Karpas-422 (cell line): ENCODE data around the gene CCBE1. TPM values are rescaled to one million over a fixed set of nuclear protein-coding genes. Genes with fewer than 3 reads are reported as not detected.

Experiments
- DNase-seq: peaks from one replicate; pipeline ENCODE4 v3.0.0-alpha.2; 2015
- H2AFZ ChIP-seq: fragments of 200-600 bp; sonication (generic); 2 replicates; pipeline ENCODE4 v1.6.1; 2014; ENCODE audit warnings: antibody characterized with exemption, low read length, mixed read lengths
- H3K27ac ChIP-seq: fragments of 200-600 bp; sonication (generic); 2 replicates; pipeline ENCODE4 v1.5.1; 2014; ENCODE audit warnings: mild to moderate bottlenecking, low read length, moderate library complexity
- H3K27me3 ChIP-seq: fragments of 200-600 bp; sonication (generic); 2 replicates; pipeline ENCODE4 v1.6.1; 2014; ENCODE audit warnings: low read length, mixed read lengths
- H3K36me3 ChIP-seq: fragments of 200-600 bp; sonication (generic); 2 replicates; pipeline ENCODE4 v1.6.1; 2014; ENCODE audit warnings: low read length, mixed read lengths; ENCODE audit not compliant: insufficient read depth
- H3K4me1 ChIP-seq: fragments of 200-600 bp; sonication (generic); 2 replicates; pipeline ENCODE4 v1.6.1; 2014; ENCODE audit warnings: mild to moderate bottlenecking, low read length, mixed read lengths
- H3K4me2 ChIP-seq: fragments of 200-600 bp; sonication (generic); 2 replicates; pipeline ENCODE4 v1.6.1; 2014; ENCODE audit warnings: low read length, low read depth, mild to moderate bottlenecking; ENCODE audit not compliant: poor library complexity, severe bottlenecking
- H3K4me3 ChIP-seq: fragments of 200-600 bp; sonication (generic); 2 replicates; pipeline ENCODE4 v1.5.1; 2014; ENCODE audit warnings: mild to moderate bottlenecking, antibody characterized with exemption, low read length, mixed read lengths
- H3K79me2 ChIP-seq: fragments of 200-600 bp; sonication (generic); 2 replicates; pipeline ENCODE4 v1.6.1; 2014; ENCODE audit warnings: mild to moderate bottlenecking, low read length, mixed read lengths
- H3K9ac ChIP-seq: fragments of 200-600 bp; sonication (generic); 2 replicates; pipeline ENCODE4 v1.6.0; 2014; ENCODE audit warnings: low read length
- H3K9me2 ChIP-seq: fragments of 200-600 bp; sonication (generic), shearing (Covaris generic); replicated peaks from 2 replicates; pipeline ENCODE4 v1.6.0; 2014; ENCODE audit warnings: mild to moderate bottlenecking, low read length, moderate library complexity; ENCODE audit not compliant: insufficient read depth
- H3K9me3 ChIP-seq: fragments of 300-700, 200-600 bp; sonication (generic); 2 replicates; pipeline ENCODE4 v1.6.1; 2014; ENCODE audit warnings: low read length, mixed read lengths
- H4K20me1 ChIP-seq: fragments of 200-600 bp; sonication (generic); 2 replicates; pipeline ENCODE4 v1.6.1; 2014; ENCODE audit warnings: mild to moderate bottlenecking, antibody characterized with exemption, low read length, low read depth; ENCODE audit not compliant: insufficient read depth
- total RNA-seq: library from RNA; depleted of rRNA; stranded (reverse); fragments of >200 nt; shearing (Covaris generic); gene quantifications from 2 replicates; pipeline ENCODE4 v1.2.3, GENCODE V29; 2014; ENCODE audit warnings: low replicate concordance

CCBE1 gene
- total RNA-seq, 1 experiment from 2014 or later, result not detected

- H3K27ac ChIP-seq, result no peak overlapping the region
- H3K9me3 ChIP-seq, result no peaks in the 10 kb centered on the region
- H3K4me1 ChIP-seq, result no peaks in the 10 kb centered on the region
- H3K4me2 ChIP-seq, result no peak overlapping the region
- H4K20me1 ChIP-seq, result no peaks in the 10 kb centered on the region
- no peaks in the 10 kb centered on the region for H3K36me3 ChIP-seq
- no peak overlapping the region for H2AFZ ChIP-seq
- DNase-seq, result no peak
- H3K27me3 ChIP-seq, result no peaks in the 10 kb centered on the region
- H3K9me2 ChIP-seq, result no peaks in the 10 kb centered on the region
- no peak overlapping the region for H3K4me3 ChIP-seq
- H3K9ac ChIP-seq, result no peak overlapping the region
- H3K79me2 ChIP-seq, result no peaks in the 10 kb centered on the region
Observed at GRCh38 chr18:59553273-59553870, 143.9 kb downstream of the CCBE1 start.

DNA sequence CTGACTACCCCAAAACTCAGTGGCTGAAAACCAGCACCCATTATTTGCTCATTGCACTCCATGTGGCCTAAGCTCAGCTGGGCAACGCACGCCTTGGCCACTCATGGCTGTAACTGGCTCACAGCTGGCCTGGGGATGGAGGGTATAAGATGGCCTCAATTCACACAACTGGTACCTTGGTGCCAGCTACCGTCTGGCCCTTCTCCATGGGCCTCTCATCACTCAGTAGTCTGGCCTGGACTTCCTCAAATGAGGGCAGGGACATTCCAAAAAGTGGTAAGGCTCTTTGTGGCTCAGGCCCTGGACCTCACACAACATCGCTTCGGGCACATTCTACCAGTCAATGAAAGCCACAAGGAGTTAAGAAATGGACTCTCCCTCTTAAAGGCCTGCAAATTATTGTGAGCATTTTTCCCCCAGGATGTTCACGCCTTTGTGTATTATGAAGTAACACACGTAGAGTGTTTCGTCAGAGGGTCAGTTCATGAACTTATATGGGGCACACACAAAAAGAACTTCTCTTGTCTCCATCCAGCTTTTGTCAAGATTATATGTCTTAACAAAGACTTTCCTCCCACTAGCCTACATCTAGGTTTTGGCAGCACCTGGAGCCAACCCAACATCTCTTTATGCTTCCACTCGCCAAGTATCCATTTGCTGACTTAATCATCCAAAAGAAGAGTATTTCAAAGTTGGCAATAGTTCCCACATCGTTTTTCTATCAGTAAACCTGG is 145.2 kb downstream of the CCBE1 start:
- H4K20me1 ChIP-seq, result no peaks in the 10 kb centered on the region
- no peak overlapping the region for H3K27ac ChIP-seq
- no peaks in the 10 kb centered on the region for H3K36me3 ChIP-seq
- H3K27me3 ChIP-seq, result no peaks in the 10 kb centered on the region
- DNase-seq, result no peak
- no peak overlapping the region for H3K9ac ChIP-seq
- no peak overlapping the region for H2AFZ ChIP-seq
- no peak overlapping the region for H3K4me2 ChIP-seq
- no peaks in the 10 kb centered on the region for H3K9me2 ChIP-seq
- H3K4me3 ChIP-seq, result no peak overlapping the region
- no peaks in the 10 kb centered on the region for H3K4me1 ChIP-seq
- H3K9me3 ChIP-seq, result no peaks in the 10 kb centered on the region
- no peaks in the 10 kb centered on the region for H3K79me2 ChIP-seq

- Histone ChIP-seq H3K9me2 (no peaks in the 10 kb centered on the region), H3K4me3 (no peak overlapping the region), H3K9ac (no peak overlapping the region), H3K4me2 (no peak overlapping the region), H3K36me3 (no peaks in the 10 kb centered on the region), H2AFZ (no peak overlapping the region), H3K9me3 (no peaks in the 10 kb centered on the region), H4K20me1 (no peaks in the 10 kb centered on the region), H3K4me1 (no peaks in the 10 kb centered on the region), H3K27ac (no peak overlapping the region), H3K79me2 (no peaks in the 10 kb centered on the region), H3K27me3 (0 out of 2 replicates have a peak, but pooled peaks cover 3% of the 10 kb centered on the region)
- no peak for DNase-seq
Observed at GRCh38 chr18:59550174-59550516, 147.1 kb downstream of the CCBE1 start.

DNA sequence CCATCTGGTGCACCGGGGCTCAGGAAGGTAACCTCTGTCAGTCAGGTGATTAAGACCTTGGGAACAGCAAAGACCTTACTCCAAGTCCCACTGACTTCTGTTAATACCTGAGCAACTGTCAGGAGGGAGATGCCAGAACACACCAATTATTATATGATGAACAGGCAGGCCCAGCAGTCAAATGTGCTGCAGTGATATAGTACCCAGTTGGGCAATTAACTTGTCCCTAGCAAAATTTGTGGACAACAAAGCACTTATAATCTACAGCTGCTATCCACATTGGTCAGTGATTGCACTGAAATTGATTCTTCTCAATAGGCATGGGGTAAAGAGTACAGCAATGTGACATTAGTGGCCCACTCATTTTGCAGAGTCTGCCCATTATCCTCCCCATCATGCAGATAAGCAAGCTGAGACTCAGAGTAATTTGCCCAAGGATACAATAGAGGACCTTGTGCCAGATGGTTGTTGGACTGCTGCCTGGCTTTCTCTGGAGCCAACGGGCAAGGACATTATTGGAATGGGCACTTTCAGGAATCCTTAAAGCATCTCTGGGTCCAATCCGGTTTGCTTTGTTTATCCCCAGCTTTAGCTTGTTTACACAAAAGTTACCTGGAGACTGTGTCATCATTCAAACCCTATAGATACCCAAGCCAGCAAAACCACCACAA is 147.6 kb downstream of the CCBE1 start:
- H3K27ac ChIP-seq, result no peak overlapping the region
- H3K79me2 ChIP-seq, result no peaks in the 10 kb centered on the region
- H3K9me3 ChIP-seq, result no peaks in the 10 kb centered on the region
- no peaks in the 10 kb centered on the region for H3K9me2 ChIP-seq
- no peak overlapping the region for H3K4me2 ChIP-seq
- no peak overlapping the region for H3K9ac ChIP-seq
- no peak overlapping the region for H2AFZ ChIP-seq
- no peaks in the 10 kb centered on the region for H4K20me1 ChIP-seq
- 0 out of 2 replicates have a peak, but pooled peaks cover 3% of the 10 kb centered on the region for H3K27me3 ChIP-seq
- no peak for DNase-seq
- H3K36me3 ChIP-seq, result no peaks in the 10 kb centered on the region
- H3K4me1 ChIP-seq, result no peaks in the 10 kb centered on the region
- H3K4me3 ChIP-seq, result no peak overlapping the region

DNA sequence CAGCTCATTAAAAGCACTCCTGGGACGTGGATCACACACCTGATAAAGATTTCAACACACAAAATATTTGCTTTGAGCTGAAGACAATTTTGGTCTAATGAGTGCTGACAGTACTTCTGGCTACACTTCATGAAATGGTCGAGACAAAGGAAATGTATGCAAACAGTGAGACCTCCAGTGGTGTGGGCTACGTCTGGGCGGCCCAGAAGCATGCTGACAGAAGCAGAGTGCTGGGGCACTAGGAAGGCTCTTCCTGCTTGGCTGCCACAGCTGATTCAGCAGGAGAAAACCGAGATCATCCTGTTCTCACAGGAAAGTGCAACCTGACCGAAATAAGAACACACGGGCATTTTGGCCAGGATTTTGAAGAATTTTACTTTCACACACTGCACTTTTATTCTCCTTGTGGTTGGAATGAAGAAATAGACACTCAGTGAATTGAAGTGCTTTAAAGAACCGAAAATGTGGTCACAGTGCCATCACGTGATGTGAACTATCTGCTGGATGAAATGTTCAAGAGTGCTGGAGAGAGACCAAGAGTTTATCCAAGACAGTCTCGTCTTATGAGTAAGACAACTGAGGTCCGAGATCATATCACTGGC is 149.5 kb downstream of the CCBE1 start:
- Histone ChIP-seq H3K4me3 (no peak overlapping the region), H3K9me3 (no peaks in the 10 kb centered on the region), H3K4me1 (no peaks in the 10 kb centered on the region), H3K27ac (no peak overlapping the region), H3K27me3 (0 out of 2 replicates have a peak, but pooled peaks cover 3% of the 10 kb centered on the region), H3K4me2 (no peak overlapping the region), H3K36me3 (no peaks in the 10 kb centered on the region), H2AFZ (no peak overlapping the region), H4K20me1 (no peaks in the 10 kb centered on the region), H3K9me2 (no peaks in the 10 kb centered on the region), H3K9ac (no peak overlapping the region), H3K79me2 (no peaks in the 10 kb centered on the region)
- no peak for DNase-seq

DNA sequence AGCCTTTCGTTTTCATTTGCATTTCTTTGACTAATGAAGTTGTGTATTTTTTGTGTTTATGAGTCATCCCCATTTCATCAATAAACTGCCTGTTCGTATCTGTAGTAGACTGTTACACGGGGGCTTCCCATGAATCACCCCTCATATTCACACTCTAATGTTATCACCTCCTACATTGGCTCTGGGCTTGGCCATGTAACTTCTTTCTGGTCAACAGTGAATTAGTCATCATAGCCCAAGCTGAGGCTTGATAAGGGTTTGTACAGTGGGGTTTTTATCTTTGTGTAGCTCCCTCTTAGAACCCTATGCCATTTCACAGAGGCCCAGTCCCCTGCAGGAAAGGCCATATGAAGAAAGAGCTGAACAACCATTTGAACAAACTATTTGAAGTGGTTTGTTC is 151.0 kb downstream of the CCBE1 start:
- H3K4me1 ChIP-seq, result no peaks in the 10 kb centered on the region
- H4K20me1 ChIP-seq, result no peaks in the 10 kb centered on the region
- no peak overlapping the region for H3K9ac ChIP-seq
- no peaks in the 10 kb centered on the region for H3K36me3 ChIP-seq
- no peak overlapping the region for H3K4me2 ChIP-seq
- no peaks in the 10 kb centered on the region for H3K79me2 ChIP-seq
- H3K4me3 ChIP-seq, result no peak overlapping the region
- DNase-seq, result no peak
- H3K27me3 ChIP-seq, result 0 out of 2 replicates have a peak, but pooled peaks cover 3% of the 10 kb centered on the region
- no peaks in the 10 kb centered on the region for H3K9me2 ChIP-seq
- no peak overlapping the region for H2AFZ ChIP-seq
- H3K27ac ChIP-seq, result no peak overlapping the region
- no peaks in the 10 kb centered on the region for H3K9me3 ChIP-seq

DNA sequence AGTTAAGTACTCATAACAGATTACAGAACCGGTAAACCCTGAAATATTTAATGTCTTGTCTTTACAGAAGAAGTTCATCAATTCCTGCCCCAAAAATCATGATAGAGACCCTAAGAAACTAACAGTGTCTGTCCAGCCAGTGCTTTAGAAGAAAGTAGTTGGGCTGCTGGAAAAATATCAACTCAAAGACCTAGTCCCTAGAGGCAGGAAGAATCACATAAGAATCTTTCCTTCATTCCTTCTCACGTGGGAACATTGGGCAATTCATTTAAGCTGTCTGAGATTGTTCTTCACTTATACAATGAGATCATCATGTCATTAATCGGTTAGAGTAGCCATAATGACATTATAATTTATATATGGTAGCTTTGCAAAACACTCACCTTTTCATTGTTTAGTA is 156.4 kb downstream of the CCBE1 start:
- H3K9me3 ChIP-seq, result no peaks in the 10 kb centered on the region
- no peaks in the 10 kb centered on the region for H4K20me1 ChIP-seq
- no peak overlapping the region for H3K4me2 ChIP-seq
- no peaks in the 10 kb centered on the region for H3K36me3 ChIP-seq
- H2AFZ ChIP-seq, result no peak overlapping the region
- H3K79me2 ChIP-seq, result no peaks in the 10 kb centered on the region
- H3K4me3 ChIP-seq, result no peak overlapping the region
- H3K27ac ChIP-seq, result no peak overlapping the region
- no peaks in the 10 kb centered on the region for H3K9me2 ChIP-seq
- no peak overlapping the region for H3K9ac ChIP-seq
- DNase-seq, result no peak
- no peaks in the 10 kb centered on the region for H3K4me1 ChIP-seq
- H3K27me3 ChIP-seq, result no peaks in the 10 kb centered on the region

DNA sequence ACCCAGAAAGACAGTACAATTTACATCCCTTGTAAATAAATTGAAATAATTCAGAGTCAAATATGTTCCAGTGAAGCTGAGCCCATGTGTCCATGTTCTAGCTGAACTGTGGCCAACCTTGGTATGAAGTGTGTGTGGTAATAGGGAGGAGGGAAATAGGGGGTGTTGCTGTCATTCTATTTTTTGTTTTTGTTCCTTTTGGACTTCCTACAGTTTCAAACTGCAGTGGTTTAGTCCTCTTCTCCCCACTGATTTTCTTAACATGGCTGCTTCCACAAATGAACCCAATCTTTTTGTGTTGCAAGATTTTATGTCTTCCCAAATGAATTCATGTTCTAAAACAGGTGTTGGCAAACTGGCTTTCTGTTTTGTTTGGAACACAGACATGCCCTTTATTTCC is 156.9 kb downstream of the CCBE1 start:
- no peak for DNase-seq
- Histone ChIP-seq H3K4me2 (no peak overlapping the region), H3K36me3 (no peaks in the 10 kb centered on the region), H3K9me3 (no peaks in the 10 kb centered on the region), H3K4me3 (no peak overlapping the region), H3K27ac (no peak overlapping the region), H2AFZ (no peak overlapping the region), H3K9me2 (no peaks in the 10 kb centered on the region), H3K9ac (no peak overlapping the region), H3K27me3 (no peaks in the 10 kb centered on the region), H3K79me2 (no peaks in the 10 kb centered on the region), H4K20me1 (no peaks in the 10 kb centered on the region), H3K4me1 (no peaks in the 10 kb centered on the region)
